SK-N-SH (cell line): ENCODE measurements around the gene NDUFS7. TPM values are rescaled to one million over a fixed set of nuclear protein-coding genes. Genes with fewer than 3 reads are reported as not detected.

Experiments used
- CTCF ChIA-PET: fragments of 300-600, 350-600 bp; formaldehyde crosslinking; extraction: SDS; loops from one replicate; lab custom pipeline; 2021; lab: Yijun Ruan, JAX
- POLR2A ChIA-PET: fragments of 350-600 bp; sonication (Branson Sonifier 250); formaldehyde crosslinking; extraction: SDS; loops from one replicate; lab custom pipeline; 2020; ENCODE audit warnings: antibody characterized with exemption, inconsistent platforms; lab: Yijun Ruan, JAX
- DNase-seq: peaks from one replicate; pipeline ENCODE4 v3.0.0; 2012
- H2AFZ ChIP-seq: fragments of 200-600 bp; sonication (generic); 2 replicates; pipeline ENCODE4 v1.8.1; 2016; ENCODE audit warnings: antibody characterized with exemption, mild to moderate bottlenecking, low read depth
- H3F3A ChIP-seq: fragments of 200-600 bp; sonication (generic); replicated peaks from 2 replicates; pipeline ENCODE3; 2016; ENCODE audit warnings: antibody characterized with exemption, mild to moderate bottlenecking; ENCODE audit not compliant: insufficient read depth
- H3K27ac ChIP-seq, 2 experiments: fragments of 200-500 bp in 1 of 2; fragments of 200-600 bp in 1 of 2; sonication (Bioruptor generic) in 1 of 2; sonication (generic), shearing (Covaris generic) in 1 of 2; 2 replicates each; pipeline versions ENCODE4 v1.5.1 to v1.6.1; 2014 to 2016; ENCODE audit warnings: low read depth in 2 of 2, inconsistent platforms in 1 of 2, low read length in 1 of 2, mild to moderate bottlenecking in 1 of 2, mixed read lengths in 1 of 2
- H3K27me3 ChIP-seq: fragments of 200-600 bp; sonication (generic), shearing (Covaris generic); 2 replicates; pipeline ENCODE4 v1.6.1; 2016; ENCODE audit warnings: mixed run types; ENCODE audit not compliant: insufficient read depth
- H3K36me3 ChIP-seq, 2 experiments: fragments of 200-500 bp in 1 of 2; fragments of 200-600 bp in 1 of 2; sonication (Bioruptor generic) in 1 of 2; sonication (generic) in 1 of 2; replicated peaks in 1 of 2; 2 replicates each; pipeline versions ENCODE3 to v1.5.1; 2014 to 2016; ENCODE audit warnings: low read length in 1 of 2, mild to moderate bottlenecking in 1 of 2; ENCODE audit not compliant: insufficient read depth in 2 of 2, control insufficient read depth in 1 of 2
- H3K4me1 ChIP-seq, 2 experiments: fragments of 200-500 bp in 1 of 2; fragments of 200-600 bp in 1 of 2; sonication (Bioruptor generic) in 1 of 2; sonication (generic), shearing (Covaris generic) in 1 of 2; 2 replicates each; pipeline versions ENCODE4 v1.5.1 to v1.6.1; 2014 to 2016; ENCODE audit warnings: low read depth in 1 of 2, low read length in 1 of 2, mixed run types in 1 of 2; ENCODE audit not compliant: insufficient read depth in 2 of 2, control insufficient read depth in 1 of 2
- H3K4me2 ChIP-seq: fragments of 200-600 bp; sonication (generic), shearing (Covaris generic); 2 replicates; pipeline ENCODE4 v1.6.1; 2017; ENCODE audit warnings: mixed run types
- H3K4me3 ChIP-seq, 2 experiments: fragments of 200-500 bp in 1 of 2; fragments of 200-600 bp in 1 of 2; sonication (Bioruptor generic) in 1 of 2; sonication (generic), shearing (Covaris generic) in 1 of 2; 2 replicates each; pipeline versions ENCODE4 v1.5.1 to v1.8.1; 2014 to 2016; ENCODE audit warnings: low read depth in 2 of 2, inconsistent platforms in 1 of 2, low read length in 1 of 2, mild to moderate bottlenecking in 1 of 2, mixed read lengths in 1 of 2, moderate library complexity in 1 of 2
- H3K79me2 ChIP-seq: fragments of 200-600 bp; sonication (generic); 2 replicates; pipeline ENCODE4 v1.8.1; 2017; ENCODE audit warnings: mild to moderate bottlenecking; ENCODE audit not compliant: insufficient read depth
- H3K9ac ChIP-seq: fragments of 200-600 bp; sonication (generic); 2 replicates; pipeline ENCODE4 v1.6.1; 2017; ENCODE audit warnings: mixed run types
- H3K9me2 ChIP-seq: fragments of 200-600 bp; sonication (generic); 2 replicates; pipeline ENCODE4 v1.6.1; 2017; ENCODE audit warnings: mixed run types
- H3K9me3 ChIP-seq: fragments of 200-600 bp; sonication (generic); 2 replicates; pipeline ENCODE4 v1.6.1; 2017; ENCODE audit warnings: mixed run types, mild to moderate bottlenecking, moderate library complexity
- H4K20me1 ChIP-seq: fragments of 200-600 bp; sonication (generic); 2 replicates; pipeline ENCODE4 v1.6.1; 2017; ENCODE audit warnings: mild to moderate bottlenecking, mixed run types; ENCODE audit not compliant: insufficient read depth
- CHD2 ChIP-seq: fragments of 150-350 bp; IDR thresholded peaks from 2 replicates; pipeline ENCODE4 v1.6.1; 2018; ENCODE audit warnings: low read length; ENCODE audit not compliant: partially characterized antibody
- CTCF ChIP-seq: fragments of 200-600 bp; sonication (generic); IDR thresholded peaks from 2 replicates; pipeline ENCODE4 v1.6.1; 2017; ENCODE audit warnings: antibody characterized with exemption, mild to moderate bottlenecking, moderate library complexity
- ELF1 ChIP-seq: IDR thresholded peaks from 2 replicates; pipeline ENCODE4 v1.4.0; 2012
- EZH2phosphoT487 ChIP-seq: fragments of 200-600 bp; sonication (generic); IDR thresholded peaks from 2 replicates; pipeline ENCODE4 v1.6.1; 2017; ENCODE audit warnings: low read depth, mixed run types, mild to moderate bottlenecking, antibody characterized with exemption, moderate library complexity, borderline replicate concordance
- GABPA ChIP-seq: IDR thresholded peaks from 2 replicates; pipeline ENCODE4 v1.4.0; 2012; ENCODE audit warnings: low read depth, mild to moderate bottlenecking
- MEF2A ChIP-seq: IDR thresholded peaks from 2 replicates; pipeline ENCODE4 v1.4.0; 2012; ENCODE audit warnings: low read depth, borderline replicate concordance
- MXI1 ChIP-seq: IDR thresholded peaks from 2 replicates; pipeline ENCODE4 v1.6.1; 2012; ENCODE audit warnings: mild to moderate bottlenecking, low read depth, low read length, improper control_type of control experiment
- PBX3 ChIP-seq: IDR thresholded peaks from 2 replicates; pipeline ENCODE4; 2012
- POLR2AphosphoS5 ChIP-seq: IDR thresholded peaks from 2 replicates; pipeline ENCODE4 v1.6.1; 2012; ENCODE audit warnings: low read depth, low read length
- RCOR1 ChIP-seq: fragments of 150-350 bp; IDR thresholded peaks from 2 replicates; pipeline ENCODE4 v1.6.1; 2017; ENCODE audit warnings: antibody characterized with exemption, low read length
- RFX5 ChIP-seq: IDR thresholded peaks from 2 replicates; pipeline ENCODE4 v1.6.1; 2012; ENCODE audit warnings: mild to moderate bottlenecking, improper control_type of control experiment, low read length
- SIN3A ChIP-seq: IDR thresholded peaks from 2 replicates; pipeline ENCODE4 v1.6.1; 2012; ENCODE audit warnings: low read depth, mild to moderate bottlenecking, low read length, moderate library complexity, borderline replicate concordance
- TAF1 ChIP-seq: IDR thresholded peaks from 2 replicates; pipeline ENCODE4 v1.6.1; 2012; ENCODE audit warnings: low read depth, mild to moderate bottlenecking, low read length, moderate library complexity, borderline replicate concordance
- TCF12 ChIP-seq: IDR thresholded peaks from 2 replicates; pipeline ENCODE4 v1.4.0; 2012
- TEAD4 ChIP-seq: IDR thresholded peaks from 2 replicates; pipeline ENCODE4 v1.4.0; 2012; ENCODE audit warnings: mild to moderate bottlenecking, borderline replicate concordance; ENCODE audit not compliant: insufficient read depth
- USF2 ChIP-seq: fragments of 150-350 bp; IDR thresholded peaks from 2 replicates; pipeline ENCODE4 v1.6.1; 2017; ENCODE audit warnings: antibody characterized with exemption, low read length, low read depth, borderline replicate concordance
- WGBS: methylation state at CpG from one replicate; pipeline ENCODE4 v1.1.6; 2017; ENCODE audit warnings: low lambda C conversion rate; 5-methylcytosine and 5-hydroxymethylcytosine counted together
- polyA plus RNA-seq, 3 experiments: library from polyadenylated mRNA; depleted of rRNA; stranded (reverse); fragments of >200 nt; gene quantifications; 2 replicates each; pipeline ENCODE4 v1.2.3, GENCODE V29; 2012
- TF ChIP-seq, protein P1 (sequence below): IDR thresholded peaks from 2 replicates; pipeline ENCODE4 v1.4.0; 2012; ENCODE audit warnings: low read depth, borderline replicate concordance
- TF ChIP-seq, protein P2 (sequence below): IDR thresholded peaks from 2 replicates; pipeline ENCODE4 v1.4.0; 2012; ENCODE audit warnings: low read depth, borderline replicate concordance

Gene NDUFS7
- polyA plus RNA-seq, 1 of the 3 experiments (the other 2 are of a cell fraction): 66.4 TPM

DNA sequence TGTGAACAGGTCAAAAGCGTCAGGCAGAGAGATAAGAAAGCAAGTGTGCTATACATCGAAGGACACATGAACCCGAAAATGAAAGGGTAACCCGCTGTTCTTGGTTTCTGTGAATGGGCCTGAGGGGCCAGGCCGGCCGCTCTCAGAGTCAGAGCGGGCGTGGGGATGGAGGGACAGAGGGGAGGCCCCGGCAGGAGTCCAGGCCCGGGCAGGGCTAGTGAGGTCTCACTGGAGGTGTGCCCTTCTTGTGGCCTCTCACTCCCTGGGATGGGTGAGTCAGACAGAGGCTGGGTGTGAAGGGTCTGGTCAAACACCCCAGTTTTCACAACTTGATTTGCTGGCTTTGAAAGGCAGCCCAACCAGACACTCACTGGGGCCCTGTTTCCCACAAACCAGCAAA is 17.4 kb upstream of the NDUFS7 start:
- Histone ChIP-seq H3K4me1 (peaks cover 9 to 12% of the 10 kb centered on the region in 2 experiments), H3K9me3 (no peaks in the 10 kb centered on the region), H3K36me3 (peaks cover 37 to 71% of the 10 kb centered on the region in 2 experiments), H3K79me2 (peaks cover 23% of the 10 kb centered on the region; the same call in 1 of the 2 replicates), H3K27ac (no peak overlapping the region)
- no peak for TF ChIP-seq MXI1
- TF ChIP-seq, all 33 proteins: peak for 0
- no peak for DNase-seq
- WGBS: 95% methylated on average over 10 of the region's 10 CpGs
- no peak overlapping the region for H3K9ac ChIP-seq
- no peaks in the 10 kb centered on the region for H3K9me2 ChIP-seq
- H2AFZ ChIP-seq: no peak overlapping the region
- POLR2A ChIA-PET: no interaction called here
- no peaks in the 10 kb centered on the region for H3K27me3 ChIP-seq
- CTCF ChIA-PET: interaction anchor here (1.3 to 1.6 kb wide), 2 partner anchors 87 to 122 kb away, joined by 3 to 6 read pairs; no protein-coding TSS in a partner anchor
- H3K4me2 ChIP-seq: no peak overlapping the region
- H4K20me1 ChIP-seq: no peaks in the 10 kb centered on the region
- H3K4me3 ChIP-seq: no peak overlapping the region
- peaks cover 14% of the 10 kb centered on the region for H3F3A ChIP-seq

DNA sequence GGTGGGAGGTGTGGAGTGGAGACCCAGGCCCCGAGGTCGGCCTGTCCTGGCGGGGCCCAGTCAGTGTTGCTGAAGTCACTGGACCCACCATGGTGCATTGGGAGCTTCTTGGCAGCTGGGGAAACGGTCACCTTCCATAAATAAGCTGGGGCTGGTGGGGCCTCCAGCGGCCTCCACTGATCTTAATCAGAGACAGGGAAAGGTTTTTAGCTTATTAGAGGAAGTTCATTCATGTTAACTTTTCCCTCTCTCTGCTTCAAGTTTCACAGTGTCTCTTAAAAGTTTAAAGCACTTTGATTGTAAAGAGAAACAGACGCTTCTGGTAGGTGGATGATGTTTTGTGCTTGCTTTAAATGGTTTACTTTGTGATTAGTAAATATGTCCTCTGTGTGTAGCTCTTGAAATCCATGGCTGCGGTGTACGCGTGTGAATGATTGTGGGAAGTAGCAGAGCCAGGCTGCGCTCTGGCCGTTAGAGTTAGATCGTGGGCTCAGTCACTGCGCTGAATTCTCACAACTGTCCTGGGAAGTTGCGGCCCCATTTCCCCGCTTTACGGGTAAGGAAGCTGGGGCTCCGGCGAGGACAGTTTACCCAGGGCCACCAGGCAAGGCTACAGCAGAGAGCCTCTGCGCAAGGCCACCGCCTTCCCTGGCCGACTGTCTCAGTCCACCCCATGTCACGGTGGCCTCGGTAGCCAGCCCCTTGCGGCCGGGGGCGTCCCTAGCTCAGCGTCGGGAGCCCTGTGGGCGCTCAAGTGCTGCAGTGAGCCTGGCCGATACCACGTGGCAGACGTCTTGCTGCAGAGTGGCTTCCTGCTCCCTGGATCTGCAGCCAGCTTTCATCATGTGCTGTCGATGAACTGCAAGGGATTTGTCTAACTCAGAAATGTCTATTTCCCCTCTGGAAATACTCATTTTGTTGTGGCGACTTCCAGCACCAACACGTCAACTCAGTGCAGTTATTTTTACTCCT is 16.5 kb upstream of the NDUFS7 start:
- Histone ChIP-seq H3K9me3 (no peaks in the 10 kb centered on the region), H4K20me1 (no peaks in the 10 kb centered on the region), H3K9me2 (no peaks in the 10 kb centered on the region), H2AFZ (no peak overlapping the region), H3K9ac (no peak overlapping the region), H3K36me3 (peaks cover 38 to 70% of the 10 kb centered on the region in 2 experiments), H3K79me2 (peaks cover 18% of the 10 kb centered on the region; the same call in 1 of the 2 replicates), H3K4me3 (no peak overlapping the region), H3K27ac (no peak overlapping the region), H3F3A (peaks cover 7% of the 10 kb centered on the region), H3K4me2 (no peak overlapping the region), H3K4me1 (peaks cover 0 to 5% of the 10 kb centered on the region in 2 experiments; a peak in 1 of 4 replicates), H3K27me3 (no peaks in the 10 kb centered on the region)
- no peak for DNase-seq
- ChIA-PET POLR2A (no interaction called here), CTCF (interaction anchor here (1.3 to 7.4 kb wide), 3 partner anchors 51 to 123 kb away, joined by 3 to 81 read pairs (median 6); no protein-coding TSS in a partner anchor)
- TF ChIP-seq USF2 (no peak), RFX5 (no peak), PBX3 (no peak), POLR2AphosphoS5 (no peak), EZH2phosphoT487 (no peak), TCF12 (no peak), RCOR1 (no peak), CHD2 (no peak), MEF2A (no peak), TEAD4 (no peak), SIN3A (no peak), CTCF (no peak), TAF1 (no peak), MXI1 (no peak), ELF1 (no peak), GABPA (no peak)
- TF ChIP-seq, protein P1, sequence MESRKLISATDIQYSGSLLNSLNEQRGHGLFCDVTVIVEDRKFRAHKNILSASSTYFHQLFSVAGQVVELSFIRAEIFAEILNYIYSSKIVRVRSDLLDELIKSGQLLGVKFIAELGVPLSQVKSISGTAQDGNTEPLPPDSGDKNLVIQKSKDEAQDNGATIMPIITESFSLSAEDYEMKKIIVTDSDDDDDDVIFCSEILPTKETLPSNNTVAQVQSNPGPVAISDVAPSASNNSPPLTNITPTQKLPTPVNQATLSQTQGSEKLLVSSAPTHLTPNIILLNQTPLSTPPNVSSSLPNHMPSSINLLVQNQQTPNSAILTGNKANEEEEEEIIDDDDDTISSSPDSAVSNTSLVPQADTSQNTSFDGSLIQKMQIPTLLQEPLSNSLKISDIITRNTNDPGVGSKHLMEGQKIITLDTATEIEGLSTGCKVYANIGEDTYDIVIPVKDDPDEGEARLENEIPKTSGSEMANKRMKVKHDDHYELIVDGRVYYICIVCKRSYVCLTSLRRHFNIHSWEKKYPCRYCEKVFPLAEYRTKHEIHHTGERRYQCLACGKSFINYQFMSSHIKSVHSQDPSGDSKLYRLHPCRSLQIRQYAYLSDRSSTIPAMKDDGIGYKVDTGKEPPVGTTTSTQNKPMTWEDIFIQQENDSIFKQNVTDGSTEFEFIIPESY: no peak
- TF ChIP-seq, protein P2, sequence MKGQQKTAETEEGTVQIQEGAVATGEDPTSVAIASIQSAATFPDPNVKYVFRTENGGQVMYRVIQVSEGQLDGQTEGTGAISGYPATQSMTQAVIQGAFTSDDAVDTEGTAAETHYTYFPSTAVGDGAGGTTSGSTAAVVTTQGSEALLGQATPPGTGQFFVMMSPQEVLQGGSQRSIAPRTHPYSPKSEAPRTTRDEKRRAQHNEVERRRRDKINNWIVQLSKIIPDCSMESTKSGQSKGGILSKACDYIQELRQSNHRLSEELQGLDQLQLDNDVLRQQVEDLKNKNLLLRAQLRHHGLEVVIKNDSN: no peak
- 93% methylated on average over 28 of the region's 35 CpGs for WGBS
